Activated CD4-positive, CD25-positive, alpha-beta regulatory T cell treated with anti-CD3 and anti-CD28 coated beads, Interleukin-2, amount 50 U/mL, for 24 hours (primary cell): ENCODE results near the gene COX19.
"Not testable (repeated sequence)": the region's sequence is repeated elsewhere in the genome, so short reads cannot be mapped to it uniquely, and the experiment has no call there.

Experiments
- ATAC-seq, 2 donors: fragments of 150-1000 bp; cut with Tn5 transposase; one replicate each; pipeline ENCODE4 v1.10.0; 2021; ENCODE audit warnings: mild to moderate bottlenecking in 1 of 2, moderate library complexity in 1 of 2

The COX19 gene

DNA sequence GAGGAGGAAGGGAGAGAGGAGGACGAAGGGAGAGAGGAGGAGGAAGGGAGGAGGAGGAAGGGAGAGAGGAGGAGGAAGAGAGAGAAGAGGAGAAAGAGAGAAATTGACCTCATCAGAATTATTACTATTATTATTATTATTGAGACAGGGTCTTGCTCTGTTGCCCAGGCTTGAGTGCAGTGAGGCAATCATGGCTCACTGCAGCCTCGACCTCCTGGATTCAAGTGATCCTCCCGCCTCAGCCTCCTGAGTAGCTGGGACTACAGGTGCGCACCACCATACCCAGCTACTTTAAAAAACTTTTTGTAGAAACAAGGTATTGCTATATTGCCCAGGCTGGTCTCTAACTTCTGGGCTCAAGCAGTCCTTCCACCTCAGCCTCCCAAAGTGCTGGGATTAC lies 31.6 kb downstream of the COX19 start:
- not testable (repeated sequence) for ATAC-seq

DNA sequence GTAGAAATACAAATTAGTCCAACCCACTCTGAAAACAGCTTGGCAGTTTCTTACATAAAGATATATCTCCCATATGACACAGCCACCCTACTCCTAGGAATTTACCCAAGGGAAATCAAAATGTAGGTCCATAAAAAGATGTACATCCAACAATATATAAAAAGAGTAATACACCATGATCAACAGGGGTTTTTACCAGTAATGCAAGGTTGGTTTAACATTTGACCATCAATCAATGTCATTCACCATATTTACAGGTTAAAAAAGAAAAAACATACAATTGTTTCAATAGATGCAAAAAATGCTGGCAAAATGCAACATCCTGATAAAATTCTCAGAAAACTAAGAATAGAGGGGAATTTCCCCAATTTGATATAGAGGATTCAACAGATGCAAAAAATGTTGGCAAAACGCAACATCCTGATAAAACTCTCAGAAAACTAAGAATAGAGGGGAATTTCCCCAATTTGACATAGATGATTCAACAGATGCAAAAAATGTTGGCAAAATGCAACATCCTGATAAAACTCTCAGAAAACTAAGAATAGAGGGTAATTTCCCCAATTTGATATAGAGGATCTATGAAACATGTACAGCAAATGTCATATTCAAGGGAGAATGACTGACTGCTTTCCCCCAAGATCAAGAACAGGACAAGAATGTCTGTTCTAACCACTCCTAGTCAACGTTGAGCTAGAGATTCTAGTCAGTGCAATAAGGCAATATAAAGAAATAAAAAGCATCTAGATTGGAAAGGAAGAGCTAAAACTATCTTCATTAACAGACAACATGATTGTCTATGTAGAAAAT lies 34.5 kb downstream of the COX19 start:
- ATAC-seq = peak in 1 of 2 donors; percentile 46

DNA sequence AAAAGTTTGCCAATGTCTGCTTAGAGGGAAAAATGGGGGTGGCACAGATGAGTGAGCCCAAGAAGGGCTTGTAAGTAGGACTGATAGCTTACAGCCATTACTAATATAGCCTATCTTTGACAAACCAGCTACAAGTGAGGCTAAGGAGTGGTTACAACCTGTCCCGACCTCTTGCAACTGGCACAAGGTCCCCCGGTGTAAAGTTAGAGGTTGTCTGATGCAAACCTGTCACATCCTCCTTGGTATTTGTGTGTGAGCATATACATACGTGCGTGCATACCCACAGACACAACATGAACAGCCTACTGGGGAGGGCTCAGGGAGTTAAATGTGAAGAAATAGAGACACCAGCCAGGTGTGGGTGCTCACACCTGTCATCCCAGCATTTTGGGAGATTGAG lies 35.5 kb downstream of the COX19 start:
- no peak for ATAC-seq

DNA sequence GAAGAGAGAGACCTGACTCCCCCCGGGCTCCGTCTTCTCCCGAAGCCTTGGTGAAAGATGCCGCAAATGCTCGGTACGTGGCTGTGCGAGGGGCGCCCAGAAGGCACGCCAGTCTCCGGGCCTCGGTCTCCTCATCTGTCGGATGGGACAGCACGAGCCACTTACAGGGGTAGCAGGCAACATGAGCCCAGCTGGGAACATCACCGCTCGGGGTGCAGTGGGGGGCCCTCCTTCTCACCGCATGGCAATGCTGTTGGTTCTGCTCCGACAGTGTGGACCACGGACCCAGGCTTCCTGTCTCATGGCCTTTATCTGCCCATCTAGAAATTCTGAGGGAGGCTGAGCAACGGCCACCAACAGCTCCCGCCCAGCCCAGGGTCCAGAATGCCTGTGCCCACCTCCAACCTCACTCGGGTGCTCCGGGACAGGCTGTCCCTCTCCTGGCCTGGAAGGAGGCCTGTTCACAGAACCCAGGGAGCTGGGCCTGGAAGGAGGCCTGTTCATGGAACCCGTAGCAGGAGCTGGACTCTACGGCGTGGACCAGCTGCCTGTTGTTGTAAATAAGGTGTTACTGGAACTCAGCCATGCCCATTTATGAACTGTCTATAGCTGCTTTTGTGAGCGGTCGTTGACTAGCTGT lies 36.7 kb downstream of the COX19 start:
- no peak for ATAC-seq

DNA sequence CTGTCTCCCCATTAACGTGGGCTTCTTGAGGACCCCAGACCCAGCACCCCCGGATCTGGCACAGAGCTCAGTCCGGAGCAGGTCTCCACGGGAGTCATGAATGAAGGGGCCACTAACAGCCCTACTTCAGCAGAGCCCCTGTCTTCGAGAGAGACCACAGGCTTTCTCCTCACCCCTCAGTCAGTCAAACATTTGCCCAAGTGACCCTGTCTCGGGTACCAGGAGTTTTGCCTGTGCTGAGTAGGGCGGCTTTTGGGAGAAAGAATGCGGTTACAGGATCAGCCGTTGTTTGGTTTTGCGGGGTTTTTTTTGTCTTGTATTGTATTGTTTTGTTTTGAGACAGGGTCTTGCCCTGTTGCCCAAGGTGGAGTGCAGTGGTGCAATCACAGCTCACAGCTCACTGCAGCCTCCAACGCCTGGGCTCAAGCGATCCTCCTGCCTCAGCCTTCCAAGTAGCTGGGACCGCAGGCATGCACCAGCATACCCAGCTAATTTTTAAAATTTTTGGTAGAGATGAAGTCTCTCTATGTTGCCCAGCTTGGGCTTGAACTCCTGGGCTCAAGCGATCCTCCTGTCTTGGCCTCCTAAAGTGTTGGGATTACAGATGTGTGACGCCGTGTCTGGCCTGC lies 37.4 kb downstream of the COX19 start:
- no peak for ATAC-seq

DNA sequence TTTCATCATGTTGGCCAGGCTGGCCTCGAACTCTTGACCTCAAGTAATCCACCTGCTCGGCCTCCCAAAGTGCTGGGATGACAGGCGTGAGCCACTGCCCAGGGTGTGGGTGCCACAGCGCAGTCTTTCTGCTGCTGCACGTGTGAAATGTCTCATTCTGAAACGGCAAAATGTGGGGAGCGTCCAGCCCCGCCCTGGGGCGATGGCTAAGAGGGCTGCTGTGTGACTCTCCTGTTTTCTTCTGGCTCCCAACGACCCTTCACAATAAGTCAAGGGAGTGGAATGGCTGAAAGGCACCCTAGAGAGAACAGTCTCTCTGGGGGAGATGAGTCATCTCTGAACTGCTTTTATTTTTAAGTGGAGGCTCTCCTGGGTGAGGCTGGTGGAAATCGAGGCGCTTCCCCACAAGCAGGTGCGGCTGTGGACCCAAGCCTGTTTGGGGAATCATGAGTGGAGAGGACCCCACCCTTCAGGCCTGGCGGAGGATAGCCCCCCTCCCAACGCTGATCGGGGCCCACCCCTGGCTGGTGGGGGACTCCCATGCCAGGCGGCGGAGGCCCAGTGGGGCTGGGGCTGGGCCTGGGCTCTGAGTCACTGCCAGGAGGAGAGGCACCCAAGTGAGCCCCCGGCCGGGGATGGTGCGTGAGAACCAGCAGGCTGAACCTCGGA lies 38.8 kb downstream of the COX19 start:
- ATAC-seq = peak; percentile 78 to 80

DNA sequence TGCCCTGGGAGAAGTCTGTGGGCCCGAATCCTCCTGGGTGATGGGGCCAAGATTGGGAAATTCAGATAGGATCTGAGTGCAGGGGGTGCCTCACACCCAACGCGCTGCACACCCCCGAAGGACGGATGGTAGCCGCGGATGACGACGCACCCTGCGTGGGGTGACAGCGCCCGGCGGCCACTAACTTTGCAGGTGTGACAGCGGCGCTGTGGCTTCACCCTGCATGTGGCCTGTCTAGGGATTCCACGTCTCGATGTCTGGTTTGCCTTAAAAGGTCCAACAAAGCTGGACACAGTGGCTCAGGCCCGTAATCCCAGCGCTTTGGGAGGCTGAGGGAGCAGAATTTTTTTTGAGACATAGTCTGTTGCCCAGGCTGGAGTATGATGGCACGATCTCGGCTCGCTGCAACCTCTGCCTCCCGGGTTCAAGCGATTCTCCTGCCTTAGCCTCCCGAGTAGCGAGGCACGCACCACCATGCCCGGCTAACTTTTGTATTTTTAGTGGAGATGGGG lies 39.4 kb downstream of the COX19 start:
- ATAC-seq = no peak

DNA sequence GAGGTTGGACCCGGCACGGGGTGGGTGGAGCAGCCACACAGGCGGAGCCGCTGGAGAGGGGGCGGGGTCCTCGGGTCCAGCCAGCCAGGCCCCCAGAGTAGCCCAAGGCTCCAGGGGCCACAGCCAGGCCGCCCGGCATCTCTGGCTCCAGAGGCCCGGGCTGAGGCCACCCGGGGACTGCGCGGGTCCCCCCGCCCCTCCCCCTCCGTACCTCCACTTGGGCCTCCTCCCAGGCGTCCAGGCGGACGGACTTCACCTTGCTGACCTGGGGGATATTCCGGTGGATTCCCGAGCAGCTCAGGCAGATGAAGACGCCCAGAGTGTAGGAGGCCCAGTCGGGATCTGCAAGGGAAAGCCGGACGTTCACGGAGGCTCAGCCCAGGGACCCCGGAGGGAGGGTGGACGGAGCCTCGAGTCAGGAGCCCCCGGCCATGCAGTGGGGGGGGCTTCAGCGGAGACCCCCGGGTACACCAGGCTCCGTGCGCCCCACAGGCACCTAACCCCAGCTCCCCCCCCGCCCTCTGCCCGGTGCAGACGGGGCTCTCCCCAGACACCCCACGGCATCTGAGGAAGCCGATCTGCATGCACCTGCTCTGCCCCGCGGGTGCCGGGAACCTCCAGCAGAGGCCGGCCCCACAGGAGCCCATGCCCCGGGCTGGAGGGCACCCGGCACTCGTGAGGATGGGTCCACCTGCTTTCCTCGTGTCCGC lies 40.0 kb downstream of the COX19 start:
- no peak for ATAC-seq

DNA sequence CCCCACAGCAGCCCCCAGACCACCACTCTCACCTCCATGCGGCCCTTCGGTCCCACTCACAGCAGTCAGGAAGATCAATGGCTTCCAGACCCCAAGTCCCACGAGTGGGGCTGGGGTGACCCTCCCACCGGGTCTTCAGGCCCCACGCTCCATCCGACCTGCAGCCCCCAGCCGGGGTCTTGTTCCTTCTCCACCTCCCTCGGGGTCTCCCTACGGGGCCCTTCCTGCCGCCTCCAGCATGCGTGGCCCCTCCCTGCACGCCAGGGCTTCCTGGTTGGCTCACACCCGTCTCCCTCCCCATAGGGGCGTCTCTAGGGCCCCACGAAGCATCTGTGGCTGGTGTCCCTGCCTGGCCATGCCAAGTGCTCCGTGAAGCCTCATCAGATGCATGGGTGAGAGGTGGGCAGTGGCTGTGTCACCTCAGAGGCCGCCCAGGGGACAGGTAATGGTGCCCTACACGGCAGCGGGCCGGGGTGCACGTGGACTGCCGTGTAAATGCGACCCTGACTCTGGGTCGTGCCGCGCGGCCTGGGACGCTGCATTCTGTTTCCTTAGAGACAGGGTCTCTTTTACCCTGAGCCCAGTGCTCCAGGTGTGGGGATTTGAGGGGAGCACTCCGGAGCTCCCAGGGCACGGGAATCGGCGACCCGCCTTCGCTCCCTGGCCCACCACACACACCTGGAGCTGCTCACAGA lies 40.7 kb downstream of the COX19 start:
- no peak for ATAC-seq

DNA sequence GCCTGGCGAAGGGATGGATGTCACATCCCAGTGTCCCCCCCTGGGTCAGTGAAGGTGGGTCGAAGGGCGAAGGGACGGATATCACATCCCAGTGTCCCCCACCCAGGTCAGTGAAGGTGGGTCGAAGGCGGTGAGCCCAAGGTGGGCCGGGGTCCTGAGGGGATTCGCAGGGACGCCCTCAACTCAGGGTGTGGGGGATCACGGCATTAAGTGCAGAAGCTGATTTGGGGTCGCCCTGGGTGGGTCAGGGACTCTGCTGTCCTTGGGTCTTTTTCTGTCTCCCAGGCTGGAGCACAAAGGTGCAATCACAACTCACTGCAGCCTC lies 42.7 kb downstream of the COX19 start:
- no peak for ATAC-seq

DNA sequence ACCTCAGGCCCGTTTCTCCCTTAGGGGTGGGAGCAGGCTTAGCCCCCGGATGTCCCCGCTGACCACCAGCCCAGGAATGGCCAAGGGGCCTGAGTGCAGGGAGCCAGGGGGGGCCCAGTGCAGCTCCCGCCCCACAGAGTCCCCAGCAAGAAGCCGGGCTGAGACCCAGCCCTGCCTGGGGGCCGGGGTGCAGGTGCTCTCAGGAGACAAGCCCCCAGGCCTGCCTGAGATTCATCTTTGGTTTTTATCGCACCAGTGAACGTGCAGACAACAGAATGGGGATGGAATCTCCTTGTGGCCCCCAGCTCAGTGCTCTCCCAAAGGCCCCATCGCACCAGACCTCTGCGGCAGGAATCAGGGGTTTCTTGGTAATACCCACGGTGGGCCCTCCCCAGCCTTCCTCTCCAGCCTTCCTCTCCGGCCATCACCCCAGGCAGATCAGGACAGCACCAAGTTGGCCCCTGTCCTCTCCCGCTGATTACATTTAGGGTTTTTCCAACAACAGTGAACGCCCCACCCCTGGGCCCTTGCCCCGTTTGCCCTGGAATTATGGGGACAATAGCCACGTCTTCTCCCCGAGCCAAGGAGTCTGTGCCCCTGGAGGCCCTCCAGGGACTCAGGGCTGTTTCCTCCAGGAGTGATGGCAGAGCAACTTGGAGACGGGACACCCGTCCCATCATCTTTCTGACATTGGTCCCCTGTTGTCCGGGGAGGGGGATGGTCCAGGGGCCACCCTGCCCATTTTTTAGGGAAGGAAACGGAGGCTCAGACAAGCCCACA lies 43.3 kb downstream of the COX19 start:
- ATAC-seq = no peak

DNA sequence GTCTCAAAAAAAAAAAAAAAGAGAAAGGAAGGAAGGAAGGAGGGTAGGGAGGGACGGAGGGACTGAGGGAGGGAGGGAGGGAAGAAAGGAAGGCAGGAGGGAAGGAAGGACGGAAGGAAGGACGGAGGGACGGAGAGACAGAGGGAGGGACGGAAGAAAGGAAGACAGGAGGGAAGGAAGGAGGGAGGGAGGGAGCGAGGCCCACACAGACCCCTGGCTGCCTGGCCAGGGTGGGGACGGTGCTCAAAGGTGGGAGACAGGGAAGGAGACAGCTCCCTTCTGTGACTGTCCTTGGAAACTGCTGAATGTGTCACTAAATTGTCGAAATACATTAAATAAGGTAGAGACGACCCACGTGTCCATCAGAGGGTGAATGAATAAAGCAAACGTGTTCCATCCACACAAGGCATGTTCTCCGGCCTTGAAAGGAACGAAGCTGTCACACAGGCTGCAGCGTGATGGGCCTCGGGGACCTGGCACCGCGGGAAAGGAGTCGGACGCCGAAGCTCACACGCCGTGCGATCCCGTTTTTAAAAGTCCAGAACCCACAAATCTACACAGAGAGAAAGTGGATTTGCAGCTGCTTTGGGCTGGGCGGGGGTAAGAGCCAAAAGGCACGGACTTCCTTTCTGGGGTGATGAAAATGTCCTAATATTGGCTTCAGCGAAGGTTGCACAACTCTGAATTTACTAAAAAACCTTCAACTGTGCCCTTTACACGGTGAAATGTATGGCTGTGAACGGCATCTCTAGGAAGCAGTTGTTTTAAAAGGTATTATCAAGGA lies 44.2 kb downstream of the COX19 start:
- ATAC-seq = no peak

DNA sequence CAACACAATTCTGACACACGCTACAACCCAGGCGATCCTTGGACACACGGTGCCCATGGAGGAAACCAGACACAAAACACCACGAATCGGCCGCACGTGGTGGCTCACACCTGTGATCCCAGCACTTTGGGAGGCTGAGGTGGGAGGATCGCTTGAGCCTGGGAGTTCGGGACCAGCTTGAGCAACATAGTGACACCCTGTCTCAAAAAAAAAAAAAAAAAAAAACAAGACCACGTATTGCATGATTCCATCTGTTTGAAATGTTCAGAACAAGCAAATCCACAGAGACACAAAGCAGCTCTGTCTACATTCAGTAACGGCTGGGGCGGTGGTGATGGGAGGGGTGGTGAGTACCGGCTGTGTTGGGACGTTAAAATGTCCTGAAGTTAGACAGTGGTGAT lies 46.0 kb downstream of the COX19 start:
- ATAC-seq = no peak

DNA sequence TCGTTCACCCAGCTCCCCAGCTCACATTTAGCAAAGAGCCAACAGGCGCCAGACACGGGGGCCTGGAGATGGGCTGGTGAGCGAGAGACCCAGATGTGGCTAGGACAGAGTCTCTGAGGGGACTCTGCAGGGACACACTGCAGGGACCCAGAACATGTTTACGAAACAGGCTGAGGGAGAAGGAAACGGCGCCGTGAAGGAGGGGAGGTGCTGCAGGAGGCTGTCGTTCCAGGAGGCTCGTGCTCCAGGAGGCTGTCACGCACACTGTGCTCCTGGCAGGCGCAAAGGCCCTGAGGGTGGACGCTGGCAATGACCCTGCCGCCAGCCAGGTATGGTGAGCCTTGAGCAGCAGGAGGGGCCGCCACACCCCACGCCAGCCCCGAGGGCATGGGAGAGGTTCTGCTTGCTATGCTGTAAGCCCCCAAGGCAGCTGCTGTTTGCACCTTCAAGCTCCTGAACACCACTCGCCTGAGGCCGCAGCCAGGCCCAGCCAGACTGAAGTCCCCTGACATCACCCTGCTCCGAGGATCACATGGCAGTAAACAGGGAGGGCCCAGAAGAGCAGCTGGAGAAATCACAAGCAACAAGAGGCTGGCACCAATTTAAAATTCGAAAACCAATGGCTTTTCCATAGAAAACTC lies 48.2 kb downstream of the COX19 start:
- ATAC-seq = no peak

DNA sequence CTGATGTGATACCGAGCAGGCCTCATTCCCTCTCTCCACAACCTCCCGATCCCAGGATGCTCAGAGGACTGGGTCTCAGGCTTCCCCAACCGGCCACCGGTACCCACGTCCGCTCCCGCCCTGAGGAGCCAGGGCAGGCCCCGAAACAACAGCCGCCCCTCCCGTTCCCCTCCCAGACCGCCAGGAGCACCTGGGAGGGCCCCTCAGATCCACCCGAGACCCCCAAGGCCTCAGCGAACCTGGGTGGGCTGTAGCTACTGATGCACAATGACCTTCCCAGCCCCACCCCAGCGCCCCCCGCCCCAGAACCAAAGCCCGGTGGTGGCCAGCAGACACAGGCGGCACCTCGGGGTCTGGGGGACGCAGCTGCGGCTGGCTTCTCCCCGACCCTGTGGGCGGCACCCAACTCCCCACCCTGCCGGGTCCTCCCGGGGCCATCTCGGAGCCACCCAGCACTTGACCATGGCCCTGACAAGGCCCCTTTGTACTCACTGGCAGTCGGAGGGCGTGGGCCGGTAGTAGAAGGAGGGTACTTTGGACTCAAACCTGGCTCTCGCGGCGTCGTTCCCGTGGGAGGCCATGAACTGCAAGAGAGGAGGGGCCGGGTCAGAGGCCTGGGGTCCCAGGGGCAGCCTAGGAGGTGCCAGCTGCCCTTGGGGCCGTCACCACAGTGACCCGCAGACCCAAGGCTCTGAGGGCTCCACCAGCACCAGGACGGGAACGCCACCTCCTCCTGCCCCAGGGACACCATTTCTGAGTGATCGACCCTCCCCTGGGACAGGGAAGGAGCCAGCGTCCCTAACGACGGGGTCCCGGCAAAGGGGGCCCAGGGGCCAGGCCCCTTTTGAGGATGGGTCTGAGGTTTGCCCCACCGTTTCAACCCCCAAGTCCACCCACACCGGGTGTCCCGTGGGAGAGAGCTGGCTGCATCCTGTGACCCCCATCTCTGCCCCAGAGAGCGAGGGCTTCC lies 49.0 kb downstream of the COX19 start:
- ATAC-seq = no peak

DNA sequence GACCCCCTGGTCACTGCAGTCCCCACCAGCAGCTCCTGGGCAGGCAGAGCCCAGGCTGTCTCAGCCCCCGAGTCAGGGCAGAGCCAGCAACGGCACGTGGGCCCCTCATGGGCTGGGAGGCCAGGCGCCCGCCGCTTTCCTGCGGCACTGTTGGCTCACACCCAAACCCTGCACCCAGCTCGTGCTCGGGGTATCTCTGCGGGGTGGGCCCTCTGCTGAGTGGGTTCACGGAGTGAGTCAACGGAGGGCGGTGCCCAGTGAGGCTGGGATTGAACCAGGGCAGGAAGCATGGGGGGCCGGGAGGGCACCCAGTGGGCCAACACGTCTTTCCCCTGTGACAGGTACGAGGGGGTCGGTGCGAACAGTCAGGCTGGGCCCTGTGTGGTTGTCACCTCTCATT lies 49.7 kb downstream of the COX19 start:
- ATAC-seq = no peak

DNA sequence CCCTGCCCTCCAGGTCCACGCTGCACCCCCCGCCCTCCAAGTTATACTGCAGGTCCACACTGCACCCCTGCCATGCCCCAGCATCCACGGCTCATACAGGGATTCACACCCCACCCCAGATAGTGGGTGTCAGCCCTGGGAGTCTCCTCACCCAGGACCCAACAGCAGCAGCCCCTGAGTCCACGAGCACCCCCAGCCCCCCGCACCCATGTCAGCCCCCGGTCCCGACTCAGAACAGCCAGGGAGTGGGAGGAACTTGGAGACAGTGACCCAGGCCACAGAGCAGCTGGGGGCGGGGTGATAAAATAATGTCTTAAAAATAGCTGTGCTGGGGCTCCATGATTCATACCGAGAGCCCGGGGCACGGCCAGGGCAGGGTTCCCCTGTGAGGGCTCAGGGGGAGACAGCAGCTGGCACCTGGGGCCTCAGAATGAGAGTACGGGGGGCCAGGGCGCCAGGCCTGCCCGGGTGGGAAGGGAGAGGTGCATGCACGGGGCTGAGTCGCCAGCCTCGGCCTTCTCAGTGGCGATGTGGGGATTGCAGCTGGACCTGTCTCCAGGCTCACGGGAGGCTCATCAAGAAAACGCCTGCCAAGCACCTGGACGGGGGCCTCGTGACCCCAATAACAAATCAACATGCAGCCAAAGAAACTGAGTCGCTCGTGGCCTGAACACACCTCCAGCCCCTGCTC lies 50.7 kb downstream of the COX19 start:
- ATAC-seq = peak; percentile 55 to 57

DNA sequence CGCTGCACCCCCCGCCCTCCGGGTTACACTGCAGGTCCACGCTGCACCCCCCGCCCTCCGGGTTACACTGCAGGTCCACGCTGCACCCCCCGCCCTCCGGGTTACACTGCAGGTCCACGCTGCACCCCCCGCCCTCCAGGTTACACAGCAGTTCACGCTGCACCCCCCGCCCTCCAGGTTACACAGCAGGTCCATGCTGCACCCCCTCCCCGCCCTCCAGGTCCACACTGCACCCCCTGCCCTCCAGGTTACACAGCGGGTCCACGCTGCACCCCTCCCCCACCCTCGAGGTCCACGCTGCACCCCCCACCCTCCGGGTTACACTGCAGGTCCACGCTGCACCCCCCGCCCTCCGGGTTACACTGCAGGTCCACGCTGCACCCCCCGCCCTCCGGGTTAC lies 51.3 kb downstream of the COX19 start:
- ATAC-seq = not testable (repeated sequence)
